Stimulated activated naive CD8-positive, alpha-beta T cell treated with anti-CD3 and anti-CD28 coated beads, Interleukin-15, Interleukin-2, amounts not matched to agents 100 ng/mL and 50 ng/mL, for 24 hours (primary cell): Measurements from ENCODE around the gene CDKN2D.
"Not testable (repeated sequence)": the region's sequence is repeated elsewhere in the genome, so short reads cannot be mapped to it uniquely, and the experiment has no call there.

Source experiments
- H3K27ac Mint-ChIP-seq: one replicate; pipeline ENCODE4 v1.8.0; 2021; ENCODE audit warnings: mild to moderate bottlenecking, mixed read lengths
- H3K27me3 Mint-ChIP-seq: one replicate; pipeline ENCODE4 v1.8.0; 2021; ENCODE audit warnings: mixed read lengths
- H3K36me3 Mint-ChIP-seq: one replicate; pipeline ENCODE4 v1.8.0; 2021; ENCODE audit warnings: low read depth, mixed read lengths
- H3K4me1 Mint-ChIP-seq: one replicate; pipeline ENCODE4 v1.8.0; 2021; ENCODE audit warnings: low read depth, mixed read lengths
- H3K4me3 Mint-ChIP-seq: one replicate; pipeline ENCODE4 v1.8.0; 2021; ENCODE audit warnings: mild to moderate bottlenecking, mixed read lengths
- H3K9me3 Mint-ChIP-seq: one replicate; pipeline ENCODE4 v1.8.0; 2021; ENCODE audit warnings: mixed read lengths

The CDKN2D gene

DNA sequence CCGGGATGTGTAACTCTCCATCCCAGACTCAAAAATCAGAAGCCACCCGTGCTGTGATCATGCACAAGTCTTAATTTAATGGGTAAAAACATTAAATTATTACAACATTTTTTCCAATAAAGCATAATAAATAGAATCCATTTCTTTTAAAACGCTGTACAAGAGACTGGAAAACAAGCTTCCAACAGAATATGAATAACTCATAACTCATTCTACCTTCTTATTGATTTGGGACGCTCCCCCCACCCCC lies 2.4 kb downstream of the CDKN2D start:
- H3K27me3 Mint-ChIP-seq, result no peaks in the 10 kb centered on the region
- H3K4me1 Mint-ChIP-seq, result peaks cover 51% of the 10 kb centered on the region
- peaks cover 32% of the 10 kb centered on the region for H3K36me3 Mint-ChIP-seq
- peak overlapping the region; percentile 96 for H3K4me3 Mint-ChIP-seq
- H3K27ac Mint-ChIP-seq, result peak overlapping the region; percentile 100
- no peaks in the 10 kb centered on the region for H3K9me3 Mint-ChIP-seq

DNA sequence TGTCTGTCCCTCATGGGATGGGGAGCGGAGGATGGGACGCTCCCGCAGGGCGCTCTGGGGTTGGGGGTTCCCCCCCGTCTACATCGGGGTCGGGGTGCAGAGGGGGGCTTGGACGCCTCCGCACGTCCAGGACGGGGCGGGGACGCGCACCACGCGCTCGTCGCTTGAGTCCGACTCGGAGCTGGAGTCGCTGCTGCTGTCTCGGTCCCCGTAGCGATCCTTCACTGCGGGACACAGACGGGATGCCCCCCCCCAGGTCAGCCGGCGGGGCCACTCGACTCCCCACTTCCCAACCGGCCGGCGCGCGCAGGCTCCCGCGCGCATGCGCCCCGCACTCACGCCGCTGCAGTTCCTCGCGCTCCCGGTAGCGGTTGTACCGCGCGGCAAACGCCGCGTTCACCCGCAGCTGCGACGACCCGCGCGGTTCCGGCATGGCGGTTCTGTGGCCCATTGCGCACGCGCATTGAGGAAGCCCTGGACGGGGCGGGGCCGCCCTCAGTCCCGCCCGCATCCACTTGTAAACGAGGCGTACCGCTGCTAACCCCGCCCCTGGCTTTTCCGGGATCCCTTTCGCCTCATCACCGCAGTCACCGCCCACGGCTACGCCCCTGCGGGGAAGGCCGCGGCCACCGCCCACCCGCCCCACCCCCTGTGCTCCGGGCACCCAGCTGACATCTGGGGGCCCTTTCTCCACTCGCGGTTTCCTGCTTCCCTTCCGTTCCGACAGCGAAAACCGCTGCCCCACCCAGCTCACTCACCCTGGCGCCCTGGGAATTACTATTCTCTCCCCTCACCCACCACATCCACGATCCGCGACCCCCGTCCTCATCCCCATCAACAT lies 3.0 kb downstream of the CDKN2D start, which contains the start of gene KRI1:
KRI1 (minus strand) TSS at position 444 of the 841 bp plus-strand sequence; CDS start at position 433, 11 bp downstream.
- peaks cover 50% of the 10 kb centered on the region for H3K4me1 Mint-ChIP-seq
- no peaks in the 10 kb centered on the region for H3K9me3 Mint-ChIP-seq
- peak within 1 kb of the TSS; percentile 96 for H3K4me3 Mint-ChIP-seq
- H3K36me3 Mint-ChIP-seq, result peaks cover 37% of the 10 kb centered on the region
- H3K27me3 Mint-ChIP-seq, result no peaks in the 10 kb centered on the region
- peak within 1 kb of the TSS; percentile 100 for H3K27ac Mint-ChIP-seq

DNA sequence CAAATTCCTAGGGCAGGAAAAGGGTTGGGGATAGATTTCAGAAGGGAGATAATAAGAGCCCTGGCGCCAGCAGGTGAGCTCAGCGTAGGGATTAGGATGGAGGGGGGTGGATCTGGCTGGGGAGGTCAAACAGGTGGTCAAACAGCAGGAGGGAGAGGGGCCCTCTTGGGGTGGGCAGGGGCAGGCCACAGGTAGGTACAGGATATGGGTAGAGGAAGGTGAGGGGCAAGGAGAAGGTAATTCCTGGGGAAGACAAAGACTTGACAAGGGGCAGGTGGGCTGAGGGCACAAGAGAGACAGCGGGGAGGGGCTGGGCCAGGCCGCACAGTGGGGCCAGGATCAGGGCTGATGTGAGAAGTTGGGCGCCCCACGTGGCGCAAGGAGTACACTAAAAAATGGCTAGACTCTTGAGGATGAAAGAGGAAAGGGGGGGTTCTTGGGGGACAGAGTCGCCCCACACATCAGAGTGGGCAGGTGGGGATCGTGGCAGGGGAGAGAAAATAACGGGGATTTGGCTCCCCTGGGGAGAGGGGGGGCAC lies 3.7 kb downstream of the CDKN2D start:
- Mint-ChIP-seq H3K27ac (peak overlapping the region; percentile 100), H3K4me3 (peak overlapping the region; percentile 96), H3K36me3 (peaks cover 44% of the 10 kb centered on the region), H3K27me3 (no peaks in the 10 kb centered on the region), H3K9me3 (no peaks in the 10 kb centered on the region), H3K4me1 (peaks cover 46% of the 10 kb centered on the region)

GRCh38 chr19:10562609-10563008 lies 6.2 kb downstream of the CDKN2D start:
- Mint-ChIP-seq H3K36me3 (peaks cover 59% of the 10 kb centered on the region), H3K4me1 (peaks cover 36% of the 10 kb centered on the region), H3K4me3 (no peak overlapping the region), H3K27me3 (no peaks in the 10 kb centered on the region), H3K27ac (peak overlapping the region; percentile 11), H3K9me3 (no peaks in the 10 kb centered on the region)

DNA sequence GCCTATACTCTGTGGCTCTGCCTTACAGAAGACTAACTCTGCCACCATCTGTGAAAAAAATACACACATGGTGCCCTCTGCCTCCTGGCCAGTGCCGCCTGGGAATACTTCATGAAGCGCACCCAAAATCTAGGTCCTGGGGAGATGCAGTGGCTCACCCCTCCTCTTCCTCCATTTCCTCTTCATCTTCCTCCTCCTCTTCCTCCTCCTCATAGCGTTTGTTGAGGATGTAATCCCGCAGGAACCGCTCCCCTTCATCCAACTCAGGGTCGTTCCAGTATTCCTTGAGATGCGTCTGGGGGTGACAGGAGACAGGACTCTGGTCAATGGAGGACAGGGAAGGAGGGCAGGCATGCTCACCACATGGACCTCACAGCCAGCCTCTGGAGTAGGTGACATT lies 8.6 kb downstream of the CDKN2D start:
- H3K4me3 Mint-ChIP-seq, result no peak overlapping the region
- no peaks in the 10 kb centered on the region for H3K9me3 Mint-ChIP-seq
- peaks cover 26% of the 10 kb centered on the region for H3K4me1 Mint-ChIP-seq
- H3K27ac Mint-ChIP-seq, result no peak overlapping the region
- no peaks in the 10 kb centered on the region for H3K27me3 Mint-ChIP-seq
- peaks cover 56% of the 10 kb centered on the region for H3K36me3 Mint-ChIP-seq

DNA sequence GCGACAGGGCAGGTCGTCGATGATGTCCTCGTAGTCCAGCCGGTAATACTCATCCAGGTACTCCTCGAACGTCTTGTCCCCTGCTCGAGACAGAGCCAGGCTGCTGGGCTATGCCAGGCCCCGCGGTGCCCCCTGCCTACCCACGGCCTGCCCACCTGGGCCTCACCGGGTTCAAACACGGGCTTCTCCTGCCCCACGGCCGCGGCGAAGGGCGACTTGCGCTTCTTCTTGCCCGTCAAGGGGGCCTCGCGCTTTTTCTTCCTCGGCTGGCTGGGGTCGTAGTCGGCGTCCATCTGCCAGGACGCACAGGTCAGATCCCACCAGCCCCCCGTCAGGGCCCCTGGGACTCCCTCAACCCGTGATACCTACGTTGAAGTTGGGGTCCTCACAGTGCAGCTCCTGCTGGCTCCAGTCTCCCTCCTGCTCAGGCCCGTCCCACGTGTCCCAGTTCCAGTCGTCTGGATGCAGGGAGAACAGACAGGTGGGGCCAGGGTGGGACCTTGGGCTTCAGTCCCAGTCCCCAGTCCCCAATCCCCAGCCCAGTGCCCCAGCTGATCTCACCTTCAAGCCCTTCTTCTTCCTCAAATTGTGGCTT lies 11.1 kb downstream of the CDKN2D start:
- H3K36me3 Mint-ChIP-seq, result peaks cover 70% of the 10 kb centered on the region
- no peaks in the 10 kb centered on the region for H3K27me3 Mint-ChIP-seq
- H3K27ac Mint-ChIP-seq, result no peak overlapping the region
- no peak overlapping the region for H3K4me3 Mint-ChIP-seq
- peaks cover 41% of the 10 kb centered on the region for H3K4me1 Mint-ChIP-seq
- H3K9me3 Mint-ChIP-seq, result no peaks in the 10 kb centered on the region

GRCh38 chr19:10555610-10555973 lies 13.2 kb downstream of the CDKN2D start:
- Mint-ChIP-seq H3K4me3 (no peak overlapping the region), H3K4me1 (peaks cover 54% of the 10 kb centered on the region), H3K27me3 (no peaks in the 10 kb centered on the region), H3K27ac (peak overlapping the region; percentile 58), H3K9me3 (no peaks in the 10 kb centered on the region), H3K36me3 (peaks cover 63% of the 10 kb centered on the region)

GRCh38 chr19:10554760-10555609 lies 13.8 kb downstream of the CDKN2D start:
- H3K27ac Mint-ChIP-seq, result peak overlapping the region; percentile 87
- H3K27me3 Mint-ChIP-seq, result no peaks in the 10 kb centered on the region
- H3K36me3 Mint-ChIP-seq, result peaks cover 57% of the 10 kb centered on the region
- H3K9me3 Mint-ChIP-seq, result no peaks in the 10 kb centered on the region
- peak overlapping the region; percentile 23 for H3K4me3 Mint-ChIP-seq
- peaks cover 60% of the 10 kb centered on the region for H3K4me1 Mint-ChIP-seq

DNA sequence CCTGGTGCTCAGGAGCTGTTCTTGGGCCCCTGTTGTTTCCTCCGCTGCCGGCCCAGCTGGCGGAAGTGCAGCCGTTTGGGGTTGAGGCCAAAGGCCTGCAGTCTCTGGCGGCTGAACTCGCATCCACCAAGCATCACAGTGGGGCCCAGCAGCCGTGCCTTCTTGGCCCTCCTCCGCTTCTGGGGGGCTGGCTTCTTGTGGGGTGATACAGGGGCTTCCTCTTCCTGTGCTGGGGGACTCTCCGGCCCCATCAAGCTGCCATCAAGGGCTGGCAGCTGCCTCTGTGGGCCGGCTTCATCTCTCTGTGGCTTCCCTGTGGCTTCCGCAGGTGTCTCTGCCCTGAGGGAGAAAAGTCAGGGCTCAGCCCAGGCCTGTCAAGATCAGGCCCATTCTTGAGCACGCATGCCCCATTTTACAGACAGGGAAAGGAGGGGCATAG lies 14.8 kb downstream of the CDKN2D start:
- H3K27ac Mint-ChIP-seq, result peak overlapping the region; percentile 87
- H3K4me1 Mint-ChIP-seq, result peaks cover 60% of the 10 kb centered on the region
- H3K9me3 Mint-ChIP-seq, result no peaks in the 10 kb centered on the region
- H3K36me3 Mint-ChIP-seq, result peaks cover 55% of the 10 kb centered on the region
- H3K27me3 Mint-ChIP-seq, result no peaks in the 10 kb centered on the region
- H3K4me3 Mint-ChIP-seq, result peak overlapping the region; percentile 58

DNA sequence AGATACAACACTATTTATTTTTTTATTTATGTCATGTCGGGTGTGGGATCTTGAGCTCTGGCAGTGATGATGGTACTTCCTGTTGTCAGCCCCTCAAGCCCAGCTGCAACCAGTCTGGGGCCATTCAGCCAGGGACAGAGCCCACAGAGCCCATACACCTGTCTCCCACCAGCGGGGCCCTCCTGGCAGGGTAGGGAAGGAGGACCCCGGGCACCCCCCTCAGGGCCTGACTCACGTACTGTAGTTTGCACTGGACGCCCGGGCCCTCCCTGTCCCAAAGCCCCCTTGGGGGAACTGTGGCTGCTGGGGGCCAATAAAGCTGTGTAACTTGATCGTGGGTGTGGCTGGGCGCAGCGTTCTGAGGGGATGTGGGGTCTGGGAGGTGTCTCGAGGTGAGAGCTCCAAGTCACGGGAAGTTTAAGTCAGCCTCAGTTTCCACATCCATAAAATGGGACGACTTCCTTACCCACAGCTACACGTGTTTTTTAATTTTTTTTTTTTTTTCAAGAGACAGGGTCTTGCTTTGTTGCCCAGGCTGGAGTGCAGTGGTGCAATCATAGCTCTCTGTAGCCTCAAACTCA lies 15.6 kb downstream of the CDKN2D start:
- peaks cover 57% of the 10 kb centered on the region for H3K4me1 Mint-ChIP-seq
- H3K27ac Mint-ChIP-seq, result peak overlapping the region; percentile 87
- no peaks in the 10 kb centered on the region for H3K27me3 Mint-ChIP-seq
- H3K4me3 Mint-ChIP-seq, result peak overlapping the region; percentile 58
- H3K36me3 Mint-ChIP-seq, result peaks cover 57% of the 10 kb centered on the region
- H3K9me3 Mint-ChIP-seq, result no peaks in the 10 kb centered on the region

GRCh38 chr19:10552510-10553053 lies 16.2 kb downstream of the CDKN2D start:
- Mint-ChIP-seq H3K9me3 (no peaks in the 10 kb centered on the region), H3K36me3 (peaks cover 52% of the 10 kb centered on the region), H3K4me1 (peaks cover 54% of the 10 kb centered on the region), H3K27me3 (no peaks in the 10 kb centered on the region), H3K4me3 (no peak overlapping the region), H3K27ac (peak overlapping the region; percentile 67)

DNA sequence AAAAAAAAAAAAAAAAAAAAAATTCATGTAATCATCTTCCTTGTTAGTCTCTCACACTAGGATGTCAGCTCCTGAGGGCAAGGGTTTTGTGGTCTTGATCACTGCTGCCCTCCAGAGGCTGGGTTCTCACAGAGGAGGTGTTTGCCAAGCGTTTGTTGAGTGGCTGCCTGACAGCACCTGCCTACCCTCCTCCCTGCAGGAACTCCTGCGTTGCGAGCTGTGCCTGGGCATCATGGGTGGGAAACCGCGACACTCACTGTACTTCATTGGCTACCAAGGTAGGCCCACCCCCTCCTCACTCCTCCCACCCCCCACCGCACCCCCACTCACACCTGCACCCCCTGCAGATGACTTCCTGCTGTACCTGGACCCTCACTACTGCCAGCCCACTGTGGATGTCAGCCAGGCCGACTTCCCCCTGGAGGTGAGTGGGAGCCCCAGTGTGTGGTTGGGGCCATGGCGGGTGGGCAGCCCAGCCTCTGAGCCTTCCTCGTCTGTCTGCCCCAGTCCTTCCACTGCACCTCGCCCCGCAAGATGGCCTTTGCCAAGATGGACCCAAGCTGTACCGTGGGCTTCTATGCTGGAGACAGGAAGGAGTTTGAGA lies 17.0 kb downstream of the CDKN2D start:
- Mint-ChIP-seq H3K27ac (peak overlapping the region; percentile 49), H3K36me3 (peaks cover 52% of the 10 kb centered on the region), H3K4me1 (peaks cover 54% of the 10 kb centered on the region), H3K4me3 (no peak overlapping the region), H3K9me3 (no peaks in the 10 kb centered on the region), H3K27me3 (no peaks in the 10 kb centered on the region)

- H3K4me3 Mint-ChIP-seq, H3K9me3 Mint-ChIP-seq, H3K27me3 Mint-ChIP-seq: not testable (repeated sequence)
- peaks cover 49% of the 10 kb centered on the region for H3K36me3 Mint-ChIP-seq
- peaks cover 50% of the 10 kb centered on the region for H3K4me1 Mint-ChIP-seq
- peak overlapping the region; percentile 45 for H3K27ac Mint-ChIP-seq
Observed at GRCh38 chr19:10551006-10551405, 17.8 kb downstream of the CDKN2D start.

DNA sequence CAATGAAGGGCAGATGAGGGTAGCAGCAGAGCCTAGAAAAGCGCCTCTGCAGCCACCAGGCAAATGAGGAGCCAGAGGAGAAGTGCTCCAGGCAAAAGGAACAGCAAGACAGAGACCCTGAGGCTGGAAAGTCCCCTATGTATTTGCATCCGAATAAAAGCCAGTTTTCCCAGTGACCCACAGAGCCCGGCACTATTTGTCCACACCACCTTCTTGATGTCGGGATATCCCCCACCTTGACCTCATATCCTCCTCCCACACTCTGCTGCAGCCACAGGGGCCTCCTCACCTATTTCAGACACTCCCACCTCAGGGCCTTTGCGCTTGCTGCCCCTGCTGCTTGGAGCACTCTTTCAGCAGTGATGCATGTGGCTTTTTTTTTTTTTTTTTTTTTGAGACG lies 18.4 kb downstream of the CDKN2D start:
- Mint-ChIP-seq H3K4me3 (no peak overlapping the region), H3K36me3 (peaks cover 45% of the 10 kb centered on the region), H3K27ac (no peak overlapping the region), H3K27me3 (no peaks in the 10 kb centered on the region), H3K9me3 (no peaks in the 10 kb centered on the region), H3K4me1 (peaks cover 45% of the 10 kb centered on the region)
